Small intestine (tissue), 7 donors: ENCODE data around the gene RASSF3. TPM values are rescaled to one million over a fixed set of nuclear protein-coding genes. Genes with fewer than 3 reads are reported as not detected.
"Not testable (repeated sequence)": the region's sequence is repeated elsewhere in the genome, so short reads cannot be mapped to it uniquely, and the experiment has no call there.

Experiments
- DNase-seq, 2 donors: peaks; one replicate each; pipeline versions ENCODE4 v3.0.0 to v3.0.0-alpha.2; 2013
- FAIRE-seq: peaks from 2 replicates; lab custom pipeline; 2012; peaks lifted over from hg19 to GRCh38; lab: Jason Lieb, UNC
- H3K27ac ChIP-seq, 3 donors: one replicate each; pipeline ENCODE4 v1.5.1; 2013; ENCODE audit warnings: low read length in 2 of 3, mild to moderate bottlenecking in 2 of 3, control low read depth in 1 of 3, inconsistent platforms in 1 of 3, low read depth in 1 of 3, moderate library complexity in 1 of 3
- H3K27me3 ChIP-seq, 3 donors: one replicate each; pipeline ENCODE4 v1.6.1; 2013; ENCODE audit warnings: low read length in 3 of 3, inconsistent platforms in 1 of 3; ENCODE audit not compliant: control insufficient read depth in 3 of 3, insufficient read depth in 3 of 3
- H3K36me3 ChIP-seq, 3 donors: one replicate each; pipeline ENCODE4 v1.6.1; 2013; ENCODE audit warnings: low read length in 3 of 3, inconsistent platforms in 1 of 3, low read depth in 1 of 3, mild to moderate bottlenecking in 1 of 3, moderate library complexity in 1 of 3; ENCODE audit not compliant: control insufficient read depth in 3 of 3, insufficient read depth in 2 of 3
- H3K4me1 ChIP-seq, 3 donors: one replicate each; pipeline ENCODE4 v1.6.1; 2013; ENCODE audit warnings: low read length in 2 of 3, inconsistent platforms in 1 of 3, low read depth in 1 of 3, mild to moderate bottlenecking in 1 of 3, moderate library complexity in 1 of 3; ENCODE audit not compliant: control insufficient read depth in 3 of 3, insufficient read depth in 2 of 3
- H3K4me3 ChIP-seq, 3 donors: one replicate each; pipeline ENCODE4 v1.5.1; 2013; ENCODE audit warnings: low read length in 3 of 3, control low read depth in 1 of 3, inconsistent platforms in 1 of 3, low read depth in 1 of 3, mild to moderate bottlenecking in 1 of 3, moderate library complexity in 1 of 3
- H3K9me3 ChIP-seq, 2 donors: one replicate each; pipeline ENCODE4 v1.6.1; 2013; ENCODE audit warnings: low read depth in 1 of 2, low read length in 1 of 2; ENCODE audit not compliant: control insufficient read depth in 2 of 2, insufficient read depth in 1 of 2
- WGBS, 3 donors: extraction: QIAGEN DNeasy Blood & Tissue Kit; methylation state at CpG; one replicate each; pipeline ENCODE4 v1.1.7; 2013; 5-methylcytosine and 5-hydroxymethylcytosine counted together
- polyA plus RNA-seq, 4 donors: library from polyadenylated mRNA; stranded (reverse) in 3 of 4; unstranded in 1 of 4; fragments of 200-250 nt in 3 of 4; fragments of 120-200 nt in 1 of 4; gene quantifications; one replicate each; pipeline versions ENCODE4 v1.2.1 to v1.2.3, GENCODE V29; 2013
- donor health status: healthy with polysubstance abuse.
- donor health status: control.
- donor health status: control.
- donor health status: Bipolar disorder and iron deficiency.
- donor health status: healthy.

The RASSF3 gene
- polyA plus RNA-seq, 4 donors = 14.9 to 23.3 (median 21.9) TPM

GRCh38 chr12:64571411-64571810 is 38.9 kb upstream of the RASSF3 start:
- no peak for DNase-seq
- H3K4me1 ChIP-seq = peaks cover 4 to 7% (median 5%) of the 10 kb centered on the region in 3 donors
- FAIRE-seq = no peak
- no peaks in the 10 kb centered on the region for H3K36me3 ChIP-seq
- H3K4me3 ChIP-seq = no peak overlapping the region
- WGBS, 3 donors = 17 to 35% (median 30%) methylated on average over 2 of the region's 2 CpGs
- no peaks in the 10 kb centered on the region for H3K27me3 ChIP-seq
- H3K27ac ChIP-seq = no peak overlapping the region
- H3K9me3 ChIP-seq = peaks cover 0 to 12% of the 10 kb centered on the region in 2 donors

- H3K27me3 ChIP-seq = no peaks in the 10 kb centered on the region
- H3K36me3 ChIP-seq = no peaks in the 10 kb centered on the region
- peaks cover under 1 to 6% (median 4%) of the 10 kb centered on the region in 3 donors for H3K4me1 ChIP-seq
- no peak for FAIRE-seq
- no peak for DNase-seq
- no peak overlapping the region for H3K27ac ChIP-seq
- WGBS, 3 donors = 86 to 89% (median 86%) methylated on average over 2 of the region's 2 CpGs
- H3K4me3 ChIP-seq = no peak overlapping the region
- peaks cover 0 to 12% of the 10 kb centered on the region in 2 donors for H3K9me3 ChIP-seq
Observed at GRCh38 chr12:64572241-64572640, 38.1 kb upstream of the RASSF3 start.

DNA sequence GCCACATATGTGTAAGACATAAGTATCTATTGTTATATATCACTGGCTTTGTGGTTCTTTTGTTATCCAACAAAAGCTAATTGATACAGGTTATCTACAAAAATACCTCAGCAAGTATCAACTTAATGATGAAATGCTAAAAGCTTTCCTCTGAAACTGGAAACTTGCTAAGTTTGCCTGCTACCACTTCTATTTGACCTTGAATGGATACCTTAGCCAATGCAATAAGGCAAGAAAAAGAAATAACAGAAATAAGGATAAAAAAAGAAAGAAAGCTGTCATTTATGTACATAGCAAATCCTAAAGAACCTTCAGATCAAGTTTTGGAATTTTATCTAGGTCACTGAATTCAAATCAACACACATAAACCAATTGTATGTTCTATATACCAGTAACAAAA is 35.5 kb upstream of the RASSF3 start:
- no peaks in the 10 kb centered on the region for H3K36me3 ChIP-seq
- H3K4me1 ChIP-seq = no peaks in the 10 kb centered on the region
- no peak overlapping the region for H3K4me3 ChIP-seq
- H3K27me3 ChIP-seq = no peaks in the 10 kb centered on the region
- H3K9me3 ChIP-seq = peaks cover 0 to 12% of the 10 kb centered on the region in 2 donors
- no peak for FAIRE-seq
- H3K27ac ChIP-seq = no peak overlapping the region
- DNase-seq = no peak

- Histone ChIP-seq H3K27me3 (no peaks in the 10 kb centered on the region), H3K36me3 (no peaks in the 10 kb centered on the region)
Observed at GRCh38 chr12:64577046-64577445, 33.2 kb upstream of the RASSF3 start.

DNA sequence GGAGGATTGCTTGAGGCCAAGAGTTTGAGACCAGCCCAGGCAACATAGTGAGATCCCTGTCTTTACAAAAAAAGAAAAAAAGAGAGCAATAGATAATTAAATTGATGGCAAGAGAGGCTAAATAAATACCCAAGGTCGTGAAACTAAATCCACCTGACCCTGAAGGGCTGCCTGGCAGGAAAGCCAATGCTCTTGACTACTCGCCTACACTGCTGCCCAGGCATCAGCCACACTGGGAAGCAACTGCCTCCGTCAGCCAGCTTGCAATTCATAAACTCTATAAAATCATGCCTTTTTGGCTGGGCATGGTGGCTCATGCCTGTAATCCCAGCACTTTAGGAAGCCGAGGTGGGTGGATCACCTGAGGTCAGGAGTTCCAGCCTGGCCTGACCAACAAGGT is 31.7 kb upstream of the RASSF3 start:
- H3K4me1 ChIP-seq = no peaks in the 10 kb centered on the region
- H3K36me3 ChIP-seq = no peaks in the 10 kb centered on the region
- no peak overlapping the region for H3K4me3 ChIP-seq
- 75 to 88% (median 78%) methylated on average over 4 of the region's 4 CpGs for whole genome bisulfite sequencing, 3 donors
- DNase-seq (no peak), FAIRE-seq (no peak)
- peaks cover 0 to 12% of the 10 kb centered on the region in 2 donors for H3K9me3 ChIP-seq
- no peak overlapping the region for H3K27ac ChIP-seq
- no peaks in the 10 kb centered on the region for H3K27me3 ChIP-seq

More at GRCh38 chr12:64577046-64577445, 33.2 kb upstream of the RASSF3 start:
- Histone ChIP-seq H3K4me3 (no peak overlapping the region), H3K4me1 (no peaks in the 10 kb centered on the region), H3K27ac (no peak overlapping the region), H3K9me3 (peaks cover 0 to 12% of the 10 kb centered on the region in 2 donors)
- 89 to 94% (median 93%) methylated on average over 4 of the region's 4 CpGs for WGBS, 3 donors
- no peak for FAIRE-seq
- DNase-seq = no peak

DNA sequence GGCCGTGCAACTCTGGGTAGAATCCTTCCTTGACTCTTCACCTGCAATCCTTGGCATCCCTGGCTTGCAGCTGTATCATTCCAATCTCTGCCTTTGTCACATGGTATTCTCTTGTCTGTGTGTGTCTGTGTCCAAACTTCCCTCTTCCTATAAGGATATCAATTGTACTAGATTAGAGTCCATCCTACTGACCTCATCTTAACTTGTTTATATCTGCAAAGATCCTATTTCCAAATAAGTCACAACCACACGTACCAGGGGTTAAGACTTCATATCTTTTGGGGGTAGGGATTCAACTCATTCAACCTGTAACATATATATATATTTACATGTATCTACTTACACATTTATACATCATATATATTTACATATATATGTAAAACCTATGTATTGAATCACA is 29.6 kb upstream of the RASSF3 start:
- 55 to 72% (median 66%) methylated on average over 2 of the region's 2 CpGs for WGBS, 3 donors
- Histone ChIP-seq H3K36me3 (no peaks in the 10 kb centered on the region), H3K27me3 (no peaks in the 10 kb centered on the region), H3K9me3 (no peaks in the 10 kb centered on the region), H3K4me3 (no peak overlapping the region), H3K27ac (no peak overlapping the region), H3K4me1 (peaks cover 0 to 2% (median 0%) of the 10 kb centered on the region in 3 donors)
- FAIRE-seq = no peak
- DNase-seq = no peak

DNA sequence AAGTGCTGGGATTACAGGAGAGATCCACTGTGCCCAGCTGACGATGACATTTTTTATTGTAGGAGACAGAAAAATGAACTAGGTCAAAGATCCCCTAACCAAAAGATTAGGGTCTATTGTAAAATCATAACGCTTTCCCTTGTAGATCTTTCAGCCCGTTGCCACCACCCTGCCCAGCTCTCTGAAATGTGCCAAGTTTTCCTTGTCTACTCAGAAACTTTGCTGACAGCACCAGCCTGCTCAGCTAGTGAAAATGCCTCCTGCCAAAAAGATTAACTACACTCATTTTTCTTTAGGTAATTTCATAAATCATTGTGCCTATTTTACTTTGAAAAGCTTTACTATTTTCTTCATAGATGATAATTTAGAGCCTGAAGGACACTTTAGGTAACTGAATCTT is 28.2 kb upstream of the RASSF3 start:
- peaks cover 0 to 2% (median 0%) of the 10 kb centered on the region in 3 donors for H3K4me1 ChIP-seq
- DNase-seq (no peak), FAIRE-seq (no peak)
- H3K27ac ChIP-seq = no peak overlapping the region
- H3K4me3 ChIP-seq = no peak overlapping the region
- 3 to 56% (median 29%) methylated on average over 3 of the region's 3 CpGs for WGBS, 3 donors
- no peaks in the 10 kb centered on the region for H3K36me3 ChIP-seq
- H3K9me3 ChIP-seq = no peaks in the 10 kb centered on the region
- no peaks in the 10 kb centered on the region for H3K27me3 ChIP-seq

GRCh38 chr12:64582862-64583261 is 27.4 kb upstream of the RASSF3 start:
- Histone ChIP-seq H3K4me1 (peaks cover 0 to 2% (median 0%) of the 10 kb centered on the region in 3 donors), H3K27me3 (no peaks in the 10 kb centered on the region), H3K9me3 (no peaks in the 10 kb centered on the region), H3K36me3 (no peaks in the 10 kb centered on the region), H3K27ac (no peak overlapping the region), H3K4me3 (no peak overlapping the region)
- WGBS, 3 donors = 80 to 91% (median 87%) methylated on average over 3 of the region's 3 CpGs
- FAIRE-seq (no peak), DNase-seq (no peak)

DNA sequence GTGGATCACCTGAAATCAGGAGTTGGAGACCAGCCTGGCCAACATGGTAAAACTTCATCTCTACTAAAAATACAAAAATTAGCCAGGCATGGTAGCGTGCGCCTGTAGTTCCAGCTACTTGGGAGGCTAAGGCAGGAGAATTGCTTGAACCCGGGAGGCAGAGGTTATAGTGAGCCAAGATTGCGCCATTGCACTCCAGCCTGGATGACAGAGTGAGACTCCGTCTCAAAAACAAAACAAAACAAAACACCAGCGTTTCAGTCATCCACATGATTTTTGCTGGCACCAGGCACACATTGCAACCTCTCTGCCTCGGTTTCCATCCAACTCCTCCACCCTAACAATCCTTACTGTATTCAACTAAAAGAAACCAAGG is 26.9 kb upstream of the RASSF3 start:
- not testable (repeated sequence) for H3K9me3 ChIP-seq, H3K27me3 ChIP-seq, H3K36me3 ChIP-seq, DNase-seq, FAIRE-seq, H3K4me3 ChIP-seq, H3K4me1 ChIP-seq
- H3K27ac ChIP-seq = peak overlapping the region in 1 of 3 donors; percentile 60
- WGBS, 3 donors = 77 to 88% (median 81%) methylated on average over 7 of the region's 7 CpGs
